Fibroblast of lung (primary cell): ENCODE results near the gene ASAP3. TPM values are rescaled to one million over a fixed set of nuclear protein-coding genes. Genes with fewer than 3 reads are reported as not detected.
"Not testable (repeated sequence)": the region's sequence is repeated elsewhere in the genome, so short reads cannot be mapped to it uniquely, and the experiment has no call there.

Experiments used
- DNase-seq, 2 donors: peaks; one replicate each; pipeline versions ENCODE4 v3.0.0 to v3.0.0-alpha.2; 2010; ENCODE audit warnings: low read depth in 2 of 2
- H2AFZ ChIP-seq: 2 replicates; pipeline ENCODE4 v1.5.1; 2012; ENCODE audit warnings: low read length, control low read depth, inconsistent platforms
- H3K27ac ChIP-seq: 2 replicates; pipeline ENCODE4 v1.5.1; 2011; ENCODE audit warnings: low read length, control low read depth; ENCODE audit not compliant: insufficient read depth
- H3K27me3 ChIP-seq: 2 replicates; pipeline ENCODE4 v1.5.1; 2011; ENCODE audit warnings: mild to moderate bottlenecking, low read length; ENCODE audit not compliant: control insufficient read depth, insufficient read depth
- H3K36me3 ChIP-seq: 2 replicates; pipeline ENCODE4 v1.5.1; 2011; ENCODE audit warnings: low read length; ENCODE audit not compliant: control insufficient read depth, insufficient read depth
- H3K4me1 ChIP-seq: 2 replicates; pipeline ENCODE4 v1.5.1; 2011; ENCODE audit warnings: low read length; ENCODE audit not compliant: control insufficient read depth, insufficient read depth; ENCODE audit errors: extremely low read depth
- H3K4me2 ChIP-seq: 2 replicates; pipeline ENCODE4 v1.5.1; 2011; ENCODE audit warnings: low read length, control low read depth; ENCODE audit not compliant: insufficient read depth; ENCODE audit errors: extremely low read depth
- H3K4me3 ChIP-seq, 4 experiments: fragments of 200-600 bp in 1 of 4; sonication (generic) in 1 of 4; replicated peaks in 1 of 4; 2 replicates each; pipeline ENCODE4 v1.5.1; 2011 to 2016; ENCODE audit warnings: low read length in 4 of 4, low read depth in 3 of 4, mild to moderate bottlenecking in 3 of 4, control low read depth in 2 of 4, inconsistent platforms in 1 of 4, mixed read lengths in 1 of 4; ENCODE audit not compliant: insufficient read depth in 1 of 4; ENCODE audit errors: control extremely low read depth in 1 of 4
- H3K79me2 ChIP-seq: 2 replicates; pipeline ENCODE4 v1.5.1; 2012; ENCODE audit warnings: mild to moderate bottlenecking, low read length, inconsistent platforms; ENCODE audit not compliant: control insufficient read depth, insufficient read depth
- H3K9ac ChIP-seq: 2 replicates; pipeline ENCODE4 v1.5.1; 2011; ENCODE audit warnings: mild to moderate bottlenecking, low read length, control low read depth; ENCODE audit not compliant: insufficient read depth
- H3K9me3 ChIP-seq: 2 replicates; pipeline ENCODE4 v1.5.1; 2012; ENCODE audit warnings: low read depth, low read length; ENCODE audit not compliant: control insufficient read depth, insufficient read depth
- H4K20me1 ChIP-seq: 2 replicates; pipeline ENCODE4 v1.5.1; 2011; ENCODE audit warnings: low read length; ENCODE audit not compliant: control insufficient read depth, insufficient read depth; ENCODE audit errors: extremely low read depth
- EZH2 ChIP-seq: IDR thresholded peaks from 2 replicates; pipeline ENCODE4 v1.5.1; 2012; ENCODE audit warnings: low read length, control low read depth, mild to moderate bottlenecking; ENCODE audit errors: missing control alignments
- polyA plus RNA-seq, 2 donors: library from polyadenylated mRNA; depleted of rRNA in 1 of 2; stranded (reverse) in 1 of 2; unstranded in 1 of 2; fragments of >200 nt; gene quantifications; 2 replicates each; pipeline ENCODE4 v1.2.1, GENCODE V29; 2011 to 2012; ENCODE audit warnings: missing spikeins in 1 of 2
- total RNA-seq: library from RNA; depleted of rRNA; stranded (reverse); fragments of >200 nt; gene quantifications from 2 replicates; pipeline ENCODE4 v1.2.1, GENCODE V29; 2014
- TF ChIP-seq, protein P1 (sequence below), 2 donors: IDR thresholded peaks in 1 of 2; conservative IDR thresholded peaks in 1 of 2; 1 replicate in 1 of 2; 2 replicates in 1 of 2; pipeline ENCODE4 v1.5.1; 2011 to 2012; ENCODE audit warnings: low read length in 2 of 2, control low read depth in 1 of 2, inconsistent platforms in 1 of 2, low read depth in 1 of 2, mild to moderate bottlenecking in 1 of 2

ASAP3 gene
- total and polyA plus RNA-seq, 2 donors (not counting 1 experiment from before 2014, with no cell fraction given), result 14.2 to 73.2 TPM

DNA sequence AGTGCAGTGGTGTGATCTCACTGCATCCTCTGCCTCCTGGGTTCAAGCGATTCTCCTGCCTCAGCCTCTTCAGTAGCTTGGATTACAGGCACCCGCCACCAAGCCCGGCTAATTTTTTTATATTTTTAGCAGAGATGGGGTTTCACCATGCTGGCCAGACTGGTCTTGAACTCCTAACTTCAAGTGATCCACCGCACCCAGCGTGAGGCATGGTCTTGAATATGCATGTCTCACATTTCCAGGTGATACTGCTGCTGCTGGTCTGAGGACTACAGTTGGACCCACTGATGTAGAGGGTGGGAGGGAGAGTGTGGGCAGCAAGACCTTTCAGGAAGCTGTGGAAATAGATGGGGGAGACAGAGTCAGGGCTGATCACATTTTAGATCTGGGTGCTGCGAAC is 21.9 kb upstream of the ASAP3 start:
- TF ChIP-seq, protein P1, sequence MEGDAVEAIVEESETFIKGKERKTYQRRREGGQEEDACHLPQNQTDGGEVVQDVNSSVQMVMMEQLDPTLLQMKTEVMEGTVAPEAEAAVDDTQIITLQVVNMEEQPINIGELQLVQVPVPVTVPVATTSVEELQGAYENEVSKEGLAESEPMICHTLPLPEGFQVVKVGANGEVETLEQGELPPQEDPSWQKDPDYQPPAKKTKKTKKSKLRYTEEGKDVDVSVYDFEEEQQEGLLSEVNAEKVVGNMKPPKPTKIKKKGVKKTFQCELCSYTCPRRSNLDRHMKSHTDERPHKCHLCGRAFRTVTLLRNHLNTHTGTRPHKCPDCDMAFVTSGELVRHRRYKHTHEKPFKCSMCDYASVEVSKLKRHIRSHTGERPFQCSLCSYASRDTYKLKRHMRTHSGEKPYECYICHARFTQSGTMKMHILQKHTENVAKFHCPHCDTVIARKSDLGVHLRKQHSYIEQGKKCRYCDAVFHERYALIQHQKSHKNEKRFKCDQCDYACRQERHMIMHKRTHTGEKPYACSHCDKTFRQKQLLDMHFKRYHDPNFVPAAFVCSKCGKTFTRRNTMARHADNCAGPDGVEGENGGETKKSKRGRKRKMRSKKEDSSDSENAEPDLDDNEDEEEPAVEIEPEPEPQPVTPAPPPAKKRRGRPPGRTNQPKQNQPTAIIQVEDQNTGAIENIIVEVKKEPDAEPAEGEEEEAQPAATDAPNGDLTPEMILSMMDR (conservative IDR thresholded peaks at IDR 0.05 in 1 of 2, IDR thresholded peaks at IDR 0.05 in 1 of 2; ENCODE audit: low read depth in 1 of 2, low read length in 2 of 2), result no peak
- no peak for TF ChIP-seq EZH2

DNA sequence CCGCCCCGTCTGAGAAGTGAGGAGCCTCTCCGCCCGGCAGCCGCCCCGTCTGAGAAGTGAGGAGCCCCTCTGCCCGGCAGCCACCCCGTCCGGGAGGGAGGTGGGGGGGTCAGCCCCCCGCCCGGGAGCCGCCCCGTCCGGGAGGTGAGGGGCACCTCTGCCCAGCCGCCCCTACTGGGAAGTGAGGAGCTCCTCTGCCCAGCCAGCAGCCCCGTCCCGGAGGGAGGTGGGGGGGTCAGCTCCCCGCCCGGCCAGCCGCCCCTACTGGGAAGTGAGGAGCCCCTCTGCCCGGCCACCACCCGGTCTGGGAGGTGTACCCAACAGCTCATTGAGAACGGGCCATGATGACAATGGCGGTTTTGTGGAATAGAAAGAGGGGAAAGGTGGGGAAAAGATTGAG is 20.2 kb upstream of the ASAP3 start:
- not testable (repeated sequence) for DNase-seq, H3K36me3 ChIP-seq, H3K4me3 ChIP-seq, H3K27me3 ChIP-seq, H3K27ac ChIP-seq, H3K79me2 ChIP-seq, H4K20me1 ChIP-seq, H2AFZ ChIP-seq, H3K9me3 ChIP-seq, H3K9ac ChIP-seq, H3K4me2 ChIP-seq, H3K4me1 ChIP-seq

More for the DNA sequence above, 21.9 kb upstream of the ASAP3 start:
- no peak overlapping the region for H3K4me3 ChIP-seq
- H3K4me2 ChIP-seq, result no peak overlapping the region
- H3K79me2 ChIP-seq, result no peaks in the 10 kb centered on the region
- H3K27me3 ChIP-seq, result no peaks in the 10 kb centered on the region
- DNase-seq, result no peak
- no peaks in the 10 kb centered on the region for H3K4me1 ChIP-seq
- no peaks in the 10 kb centered on the region for H3K36me3 ChIP-seq
- H3K9ac ChIP-seq, result no peak overlapping the region
- H4K20me1 ChIP-seq, result no peaks in the 10 kb centered on the region
- H2AFZ ChIP-seq, result no peak overlapping the region
- H3K27ac ChIP-seq, result no peak overlapping the region
- H3K9me3 ChIP-seq, result no peaks in the 10 kb centered on the region

DNA sequence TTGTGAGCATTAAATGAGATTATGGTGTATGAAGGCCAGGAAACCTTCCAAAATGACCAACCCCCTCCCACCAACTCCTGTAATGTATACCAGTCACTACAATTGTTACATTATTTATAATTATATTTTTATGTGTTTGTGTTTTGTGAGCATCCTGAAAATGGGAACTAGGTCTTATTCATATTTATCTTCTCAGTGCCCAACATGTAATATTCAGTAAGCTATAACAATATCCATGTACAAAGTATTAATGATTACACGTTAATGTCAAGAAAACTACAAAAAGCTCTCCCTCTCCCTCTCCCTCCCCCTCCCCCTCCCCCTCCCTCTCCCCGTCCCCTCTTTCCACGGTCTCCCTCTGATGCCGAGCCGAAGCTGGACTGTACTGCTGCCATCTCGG is 19.0 kb upstream of the ASAP3 start:
- Histone ChIP-seq H3K9ac (no peak overlapping the region), H3K79me2 (no peaks in the 10 kb centered on the region), H3K4me1 (no peaks in the 10 kb centered on the region), H2AFZ (no peak overlapping the region), H3K27ac (no peak overlapping the region), H3K4me3 (no peak overlapping the region), H4K20me1 (no peaks in the 10 kb centered on the region), H3K36me3 (no peaks in the 10 kb centered on the region), H3K27me3 (no peaks in the 10 kb centered on the region), H3K4me2 (no peak overlapping the region), H3K9me3 (no peaks in the 10 kb centered on the region)
- TF ChIP-seq EZH2, result no peak
- TF ChIP-seq, protein P1 (conservative IDR thresholded peaks at IDR 0.05 in 1 of 2, IDR thresholded peaks at IDR 0.05 in 1 of 2; ENCODE audit: low read depth in 1 of 2, low read length in 2 of 2), result no peak
- DNase-seq, result no peak

DNA sequence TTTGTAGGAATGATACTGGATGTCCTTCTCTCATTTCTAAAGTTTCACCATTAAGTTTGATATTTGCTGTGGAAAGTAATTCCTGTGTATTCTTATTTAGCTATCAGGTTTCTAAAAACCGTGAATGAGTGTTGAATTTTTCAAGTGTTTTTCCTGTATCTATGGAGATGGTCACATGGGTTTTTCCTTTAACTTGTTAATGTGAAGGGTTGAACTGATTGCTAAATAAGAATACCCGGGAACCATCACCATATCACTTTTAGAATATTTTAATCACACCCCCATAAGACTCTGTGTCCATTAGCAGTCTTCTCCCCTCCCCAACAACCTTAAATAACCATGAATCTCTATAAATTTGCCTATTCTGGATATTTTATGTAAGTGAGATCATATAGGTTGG is 16.5 kb upstream of the ASAP3 start:
- Histone ChIP-seq H3K27me3 (no peaks in the 10 kb centered on the region), H3K79me2 (no peaks in the 10 kb centered on the region), H3K27ac (no peak overlapping the region), H3K36me3 (no peaks in the 10 kb centered on the region), H4K20me1 (no peaks in the 10 kb centered on the region), H2AFZ (no peak overlapping the region), H3K4me3 (no peak overlapping the region), H3K4me2 (no peak overlapping the region), H3K9ac (no peak overlapping the region), H3K4me1 (no peaks in the 10 kb centered on the region), H3K9me3 (no peaks in the 10 kb centered on the region)
- TF ChIP-seq EZH2, result no peak
- TF ChIP-seq, protein P1 (conservative IDR thresholded peaks at IDR 0.05 in 1 of 2, IDR thresholded peaks at IDR 0.05 in 1 of 2; ENCODE audit: low read depth in 1 of 2, low read length in 2 of 2), result no peak
- DNase-seq, result no peak
